GM12873 (cell line): ENCODE data around the gene CEP68.

Source experiments
- CTCF ChIP-seq: IDR thresholded peaks from 2 replicates; pipeline ENCODE4 v1.5.1; 2012; ENCODE audit warnings: low read depth, mild to moderate bottlenecking, moderate library complexity, low read length, control low read depth; ENCODE audit not compliant: insufficient read depth; ENCODE audit errors: missing control alignments

The CEP68 gene

GRCh38 chr2:65097844-65098243, 41.6 kb downstream of the CEP68 start:
- TF ChIP-seq CTCF: no peak

- TF ChIP-seq CTCF: no peak
Measured at GRCh38 chr2:65098741-65099140, 42.5 kb downstream of the CEP68 start.

GRCh38 chr2:65101071-65101470, 44.9 kb downstream of the CEP68 start:
- no peak for TF ChIP-seq CTCF

GRCh38 chr2:65103013-65103715, 46.9 kb downstream of the CEP68 start:
- no peak for TF ChIP-seq CTCF

- no peak for TF ChIP-seq CTCF
Measured at GRCh38 chr2:65107530-65107929, 51.3 kb downstream of the CEP68 start.

- TF ChIP-seq CTCF: no peak
Measured at GRCh38 chr2:65108780-65109179, 52.6 kb downstream of the CEP68 start.

GRCh38 chr2:65112633-65113032, 56.4 kb downstream of the CEP68 start:
- TF ChIP-seq CTCF: no peak
